Coronary artery (tissue), 2 donors: ENCODE measurements around the gene MOV10L1.
"Not testable (repeated sequence)": the region's sequence is repeated elsewhere in the genome, so short reads cannot be mapped to it uniquely, and the experiment has no call there.

ENCODE experiments used
- DNase-seq: peaks from one replicate; pipeline ENCODE4 v3.0.0-alpha.2; 2017; ENCODE audit warnings: low spot score
- H3K27ac ChIP-seq, 2 donors: fragments of 200-600 bp; sonication (generic); one replicate each; pipeline ENCODE4 v1.5.1; 2016 to 2019
- H3K4me3 ChIP-seq: fragments of 200-600 bp; sonication (generic); 2 replicates; pipeline ENCODE4 v1.5.1; 2016; ENCODE audit warnings: mild to moderate bottlenecking, moderate library complexity
- TF ChIP-seq, protein P1 (sequence below): fragments of 200-600 bp; sonication (generic); IDR thresholded peaks from one replicate; pipeline ENCODE4 v1.5.1; 2019; ENCODE audit warnings: antibody characterized with exemption

The MOV10L1 gene

DNA sequence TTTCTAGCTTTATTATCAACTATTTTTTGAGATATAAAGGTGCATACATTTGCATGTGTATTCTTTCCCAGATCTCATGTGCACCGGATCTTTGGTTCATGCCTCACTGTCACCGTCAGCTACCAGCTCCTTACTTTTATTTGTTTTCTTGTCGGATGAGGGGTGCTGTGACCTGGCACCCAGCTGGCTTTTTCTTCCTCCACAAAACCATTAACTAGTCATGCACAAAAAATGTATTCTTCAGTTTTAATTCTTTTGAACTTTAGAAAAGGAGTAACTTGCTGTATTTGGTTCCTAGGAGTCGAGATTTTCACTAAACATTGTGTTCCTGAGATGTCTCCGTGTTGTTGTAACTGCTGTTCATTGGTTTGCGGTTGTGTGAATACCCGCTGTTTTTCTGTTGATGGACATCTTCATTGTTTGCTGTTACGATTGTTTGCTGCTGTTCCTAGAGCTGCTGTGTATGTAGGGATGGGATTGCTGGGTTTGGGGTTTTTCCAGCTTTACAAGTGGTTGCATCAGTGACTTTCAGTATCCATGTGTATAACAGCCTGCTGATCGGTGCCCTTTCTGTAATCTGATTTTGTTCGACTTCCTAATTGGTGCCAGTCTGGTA, 39.4 kb downstream of the MOV10L1 start:
- TF ChIP-seq, protein P1, sequence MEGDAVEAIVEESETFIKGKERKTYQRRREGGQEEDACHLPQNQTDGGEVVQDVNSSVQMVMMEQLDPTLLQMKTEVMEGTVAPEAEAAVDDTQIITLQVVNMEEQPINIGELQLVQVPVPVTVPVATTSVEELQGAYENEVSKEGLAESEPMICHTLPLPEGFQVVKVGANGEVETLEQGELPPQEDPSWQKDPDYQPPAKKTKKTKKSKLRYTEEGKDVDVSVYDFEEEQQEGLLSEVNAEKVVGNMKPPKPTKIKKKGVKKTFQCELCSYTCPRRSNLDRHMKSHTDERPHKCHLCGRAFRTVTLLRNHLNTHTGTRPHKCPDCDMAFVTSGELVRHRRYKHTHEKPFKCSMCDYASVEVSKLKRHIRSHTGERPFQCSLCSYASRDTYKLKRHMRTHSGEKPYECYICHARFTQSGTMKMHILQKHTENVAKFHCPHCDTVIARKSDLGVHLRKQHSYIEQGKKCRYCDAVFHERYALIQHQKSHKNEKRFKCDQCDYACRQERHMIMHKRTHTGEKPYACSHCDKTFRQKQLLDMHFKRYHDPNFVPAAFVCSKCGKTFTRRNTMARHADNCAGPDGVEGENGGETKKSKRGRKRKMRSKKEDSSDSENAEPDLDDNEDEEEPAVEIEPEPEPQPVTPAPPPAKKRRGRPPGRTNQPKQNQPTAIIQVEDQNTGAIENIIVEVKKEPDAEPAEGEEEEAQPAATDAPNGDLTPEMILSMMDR: no peak
- Histone ChIP-seq H3K4me3 (no peak overlapping the region), H3K27ac (no peak overlapping the region)
- no peak for DNase-seq

DNA sequence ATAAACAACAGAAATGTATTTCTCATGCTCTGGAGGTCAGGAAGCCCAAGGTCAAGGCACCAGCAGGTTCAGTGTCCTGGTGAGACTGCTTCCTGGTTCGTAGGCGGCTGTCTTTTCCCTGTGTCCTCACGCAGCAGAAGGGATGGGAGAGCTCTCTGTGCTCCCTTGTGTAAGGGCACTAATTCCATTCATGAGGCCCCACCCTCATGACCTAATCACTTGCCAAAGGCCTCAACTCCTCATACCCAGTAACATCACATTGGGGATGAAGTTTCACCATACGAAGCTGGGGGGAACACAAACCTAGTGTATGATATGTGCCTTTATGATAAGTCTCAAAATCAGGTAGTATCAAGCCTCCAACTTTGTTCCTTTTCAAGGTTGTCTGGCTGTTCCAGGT, 42.1 kb downstream of the MOV10L1 start:
- Histone ChIP-seq H3K4me3 (no peak overlapping the region), H3K27ac (no peak overlapping the region)
- TF ChIP-seq, protein P1: no peak
- peak; percentile 17 for DNase-seq

DNA sequence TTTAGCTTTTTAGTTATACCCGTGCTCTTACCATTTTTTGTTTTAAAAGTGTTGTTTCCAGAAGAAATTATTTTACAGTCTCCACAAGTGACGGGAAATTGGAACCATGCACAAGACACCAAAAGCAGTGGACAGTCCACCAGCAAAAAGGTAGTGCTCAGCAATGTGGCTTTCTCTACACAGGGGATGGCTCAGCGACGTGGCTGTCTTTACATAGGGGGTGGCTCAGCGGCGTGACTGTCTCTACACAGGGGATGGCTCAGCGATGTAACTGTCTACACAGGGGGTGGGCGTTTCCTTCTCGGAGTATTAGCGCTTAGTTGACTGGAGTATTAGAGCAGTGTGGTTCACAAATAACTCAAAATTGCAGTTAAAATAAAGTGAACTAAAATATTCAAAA, 44.7 kb downstream of the MOV10L1 start:
- TF ChIP-seq, protein P1: no peak
- peak; percentile 24 for DNase-seq
- H3K4me3 ChIP-seq: no peak overlapping the region
- H3K27ac ChIP-seq: no peak overlapping the region

DNA sequence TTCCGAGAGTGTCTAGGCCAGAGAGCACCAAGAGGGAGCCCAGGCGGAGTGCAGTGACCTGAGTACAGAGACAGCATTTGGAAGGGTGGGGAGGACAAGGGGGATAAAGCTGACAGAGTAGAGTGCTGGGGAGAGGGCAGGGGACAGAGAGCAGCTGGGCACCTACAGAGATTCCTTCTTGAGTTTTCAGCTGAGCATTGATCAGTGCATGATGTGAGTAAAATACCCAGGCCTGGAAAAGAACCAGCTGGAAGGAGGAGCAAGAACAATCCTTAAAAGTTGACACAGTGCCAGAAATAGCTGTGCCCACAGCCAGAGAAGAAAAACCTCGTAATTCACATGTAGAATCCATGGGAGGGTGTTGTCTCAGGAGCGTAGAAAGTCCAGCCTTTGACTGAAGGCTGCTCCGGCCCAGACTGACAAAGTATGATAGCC, 46.8 kb downstream of the MOV10L1 start:
- no peak for DNase-seq
- Histone ChIP-seq H3K4me3 (no peak overlapping the region), H3K27ac (no peak overlapping the region)
- TF ChIP-seq, protein P1: no peak

DNA sequence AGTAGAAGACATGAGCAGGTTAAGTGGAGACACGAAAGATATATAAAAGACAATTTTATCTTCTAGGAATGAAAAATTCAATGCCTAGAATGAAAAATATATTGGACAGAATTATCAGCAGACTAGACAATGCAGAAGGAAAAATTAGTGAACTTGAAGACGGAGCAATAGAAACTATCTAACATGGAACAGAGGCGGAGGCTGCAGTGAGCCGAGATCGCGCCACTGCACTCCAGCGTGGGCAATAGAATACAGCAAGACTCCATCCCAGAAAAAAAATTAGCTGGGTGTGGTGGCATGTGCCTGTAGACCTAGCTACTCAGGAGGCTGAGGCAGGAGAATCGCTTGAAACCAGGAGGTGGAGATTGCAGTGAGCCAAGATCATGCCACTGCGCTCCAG, 47.5 kb downstream of the MOV10L1 start:
- H3K4me3 ChIP-seq, DNase-seq, H3K27ac ChIP-seq: not testable (repeated sequence)

DNA sequence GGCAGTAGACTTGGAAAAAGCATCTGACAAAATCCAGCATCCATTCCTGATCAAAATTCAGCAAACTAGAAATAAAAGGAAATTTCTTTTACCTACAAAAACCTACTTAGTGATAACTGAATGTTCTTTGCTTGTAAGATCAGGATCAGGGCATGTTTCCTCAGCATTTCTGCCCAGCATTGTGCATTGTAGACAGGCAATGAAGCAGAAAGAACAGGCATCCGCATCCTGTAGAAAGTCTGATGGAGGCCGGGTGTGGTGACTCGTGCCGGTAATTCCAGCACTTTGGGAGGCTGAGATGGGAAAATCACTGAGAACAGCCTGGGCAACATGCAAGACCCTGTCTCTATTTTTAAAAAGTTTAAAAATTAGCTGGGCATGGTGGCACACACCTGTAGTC, 48.2 kb downstream of the MOV10L1 start:
- no peak overlapping the region for H3K4me3 ChIP-seq
- TF ChIP-seq, protein P1: no peak
- no peak for DNase-seq
- H3K27ac ChIP-seq: no peak overlapping the region

DNA sequence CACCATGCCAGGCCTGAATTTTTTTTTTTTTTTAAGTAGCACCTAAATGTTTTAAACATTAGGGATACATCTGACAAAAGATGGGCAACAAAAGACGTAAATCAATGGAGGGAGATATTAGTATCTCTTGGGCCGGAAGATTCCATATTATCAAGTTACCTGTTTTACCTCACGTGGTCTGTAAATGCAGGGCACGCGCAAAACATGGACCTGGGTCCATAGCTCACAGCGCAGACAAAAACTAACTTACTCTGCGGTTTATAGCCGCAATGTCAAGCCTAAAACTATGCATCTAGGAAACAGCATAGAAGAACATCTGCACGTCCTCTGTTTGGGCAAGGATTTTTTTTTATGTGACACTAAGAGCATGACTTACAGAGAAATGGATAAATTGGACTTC, 49.2 kb downstream of the MOV10L1 start:
- TF ChIP-seq, protein P1: no peak
- DNase-seq: no peak
- no peak overlapping the region for H3K27ac ChIP-seq
- H3K4me3 ChIP-seq: no peak overlapping the region
